Measurements from ENCODE around the gene CD86.

- no peak for TF ChIP-seq CTCF (IDR thresholded peaks at IDR 0.05)
- no peak for TF ChIP-seq POLR2A (IDR thresholded peaks at IDR 0.05)
- no peak for TF ChIP-seq EP300 (IDR thresholded peaks at IDR 0.05)
- TF ChIP-seq POLR2AphosphoS5 (IDR thresholded peaks at IDR 0.05) = no peak
Observed at GRCh38 chr3:122032531-122032930, 22.6 kb upstream of the CD86 start.

Measured in sigmoid colon (tissue), 4 donors.